Activated CD8-positive, alpha-beta memory T cell treated with anti-CD3 and anti-CD28 coated beads for 4 hours (primary cell): ENCODE measurements around the gene GALR1.

Experiments
- DNase-seq, 2 donors: peaks; one replicate each; pipeline ENCODE4 v3.0.0-alpha.2; 2020; ENCODE audit warnings: low read depth in 2 of 2

GALR1 gene

GRCh38 chr18:77321823-77322805 is 72.5 kb downstream of the GALR1 start:
- DNase-seq, result no peak

DNA sequence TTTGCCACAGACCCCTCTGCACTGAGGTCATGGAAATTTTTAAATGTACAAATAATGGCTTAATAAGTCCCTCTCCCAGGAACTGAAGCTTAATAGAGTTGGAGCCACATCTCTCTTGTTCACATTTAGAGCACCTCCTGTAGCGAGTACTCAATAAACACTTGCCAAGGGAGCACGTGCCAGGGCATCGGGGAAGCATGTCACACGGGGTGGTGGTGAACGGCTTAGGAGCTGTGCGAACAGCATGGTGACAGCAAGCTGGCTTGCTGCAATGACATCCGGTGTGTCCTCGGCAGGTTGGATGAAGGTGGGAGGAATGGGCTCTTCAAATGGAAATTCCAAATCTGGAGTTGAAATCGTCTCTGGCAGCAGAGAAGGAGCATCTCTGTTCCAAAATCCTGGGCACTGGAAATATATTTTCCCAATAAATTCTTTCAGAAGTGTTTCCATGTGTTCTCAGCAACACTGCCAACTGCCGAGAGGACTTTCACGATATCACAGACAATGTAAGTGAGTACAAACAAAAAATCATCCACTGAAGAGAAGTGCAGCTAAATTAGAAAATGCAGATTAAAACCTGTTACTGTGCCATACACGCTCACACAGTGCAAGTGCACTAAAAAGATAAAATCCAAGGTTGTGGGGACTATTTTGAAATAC is 74.1 kb downstream of the GALR1 start:
- no peak for DNase-seq
